ENCODE results near the gene BMPR1A. TPM values are rescaled to one million over a fixed set of nuclear protein-coding genes. Genes with fewer than 3 reads are reported as not detected.
A peak's percentile ranks its signal among the peaks of the same experiment; 100 is the strongest.

The BMPR1A gene
- total and polyA plus RNA-seq, 4 donors = 3.8 to 66.2 (median 19.7) TPM

- no peak overlapping the region for H3K27ac ChIP-seq (ENCODE audit: low read depth in 1 of 2, low read length in 1 of 2)
- WGBS, 2 donors = 76 to 89% methylated on average over 3 of the region's 3 CpGs
- DNase-seq (no peak), ATAC-seq (ENCODE audit: insufficient read depth, low FRiP score) (no peak)
- H3K27me3 ChIP-seq (ENCODE audit: control insufficient read depth in 3 of 3, insufficient read depth in 3 of 3, low read length in 2 of 3) = no peaks in the 10 kb centered on the region
- H3K4me1 ChIP-seq (ENCODE audit: control insufficient read depth in 5 of 5, insufficient read depth in 5 of 5, low read length in 5 of 5) = peaks cover 0 to 19% (median 6%) of the 10 kb centered on the region in 5 donors
- peaks cover 0 to 1% (median 0%) of the 10 kb centered on the region in 4 donors for H3K9me3 ChIP-seq (ENCODE audit: control insufficient read depth in 4 of 4, insufficient read depth in 3 of 4, low read length in 3 of 4)
- TF ChIP-seq, protein P1, sequence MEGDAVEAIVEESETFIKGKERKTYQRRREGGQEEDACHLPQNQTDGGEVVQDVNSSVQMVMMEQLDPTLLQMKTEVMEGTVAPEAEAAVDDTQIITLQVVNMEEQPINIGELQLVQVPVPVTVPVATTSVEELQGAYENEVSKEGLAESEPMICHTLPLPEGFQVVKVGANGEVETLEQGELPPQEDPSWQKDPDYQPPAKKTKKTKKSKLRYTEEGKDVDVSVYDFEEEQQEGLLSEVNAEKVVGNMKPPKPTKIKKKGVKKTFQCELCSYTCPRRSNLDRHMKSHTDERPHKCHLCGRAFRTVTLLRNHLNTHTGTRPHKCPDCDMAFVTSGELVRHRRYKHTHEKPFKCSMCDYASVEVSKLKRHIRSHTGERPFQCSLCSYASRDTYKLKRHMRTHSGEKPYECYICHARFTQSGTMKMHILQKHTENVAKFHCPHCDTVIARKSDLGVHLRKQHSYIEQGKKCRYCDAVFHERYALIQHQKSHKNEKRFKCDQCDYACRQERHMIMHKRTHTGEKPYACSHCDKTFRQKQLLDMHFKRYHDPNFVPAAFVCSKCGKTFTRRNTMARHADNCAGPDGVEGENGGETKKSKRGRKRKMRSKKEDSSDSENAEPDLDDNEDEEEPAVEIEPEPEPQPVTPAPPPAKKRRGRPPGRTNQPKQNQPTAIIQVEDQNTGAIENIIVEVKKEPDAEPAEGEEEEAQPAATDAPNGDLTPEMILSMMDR (IDR thresholded peaks at IDR 0.05; ENCODE audit: control extremely low read depth, extremely low read depth) = no peak
- peaks cover 0 to 14% (median 3%) of the 10 kb centered on the region in 4 donors for H3K36me3 ChIP-seq (ENCODE audit: control insufficient read depth in 4 of 4, insufficient read depth in 4 of 4, low read length in 4 of 4)
- H3K4me3 ChIP-seq = no peak overlapping the region
- no peak overlapping the region for H3K9ac ChIP-seq (ENCODE audit: insufficient read depth in 1 of 2, low read length in 2 of 2)
Observed at GRCh38 chr10:86846088-86846487, 89.7 kb downstream of the BMPR1A start.

GRCh38 chr10:86848747-86849146 lies 92.3 kb downstream of the BMPR1A start:
- H3K9ac ChIP-seq (ENCODE audit: insufficient read depth in 1 of 2, low read length in 2 of 2) = no peak overlapping the region
- no peak for ATAC-seq (ENCODE audit: insufficient read depth, low FRiP score)
- H3K36me3 ChIP-seq (ENCODE audit: control insufficient read depth in 4 of 4, insufficient read depth in 4 of 4, low read length in 4 of 4) = peaks cover 0 to 9% (median 0%) of the 10 kb centered on the region in 4 donors
- peaks cover 0 to 1% (median 0%) of the 10 kb centered on the region in 4 donors for H3K9me3 ChIP-seq (ENCODE audit: control insufficient read depth in 4 of 4, insufficient read depth in 3 of 4, low read length in 3 of 4)
- no peaks in the 10 kb centered on the region for H3K27me3 ChIP-seq (ENCODE audit: control insufficient read depth in 3 of 3, insufficient read depth in 3 of 3, low read length in 2 of 3)
- TF ChIP-seq, protein P1 (IDR thresholded peaks at IDR 0.05; ENCODE audit: control extremely low read depth, extremely low read depth) = no peak
- no peak for DNase-seq
- no peak overlapping the region for H3K27ac ChIP-seq (ENCODE audit: low read depth in 1 of 2, low read length in 1 of 2)
- peaks cover 0 to 30% (median 6%) of the 10 kb centered on the region in 5 donors for H3K4me1 ChIP-seq (ENCODE audit: control insufficient read depth in 5 of 5, insufficient read depth in 5 of 5, low read length in 5 of 5)
- no peak overlapping the region for H3K4me3 ChIP-seq

DNA sequence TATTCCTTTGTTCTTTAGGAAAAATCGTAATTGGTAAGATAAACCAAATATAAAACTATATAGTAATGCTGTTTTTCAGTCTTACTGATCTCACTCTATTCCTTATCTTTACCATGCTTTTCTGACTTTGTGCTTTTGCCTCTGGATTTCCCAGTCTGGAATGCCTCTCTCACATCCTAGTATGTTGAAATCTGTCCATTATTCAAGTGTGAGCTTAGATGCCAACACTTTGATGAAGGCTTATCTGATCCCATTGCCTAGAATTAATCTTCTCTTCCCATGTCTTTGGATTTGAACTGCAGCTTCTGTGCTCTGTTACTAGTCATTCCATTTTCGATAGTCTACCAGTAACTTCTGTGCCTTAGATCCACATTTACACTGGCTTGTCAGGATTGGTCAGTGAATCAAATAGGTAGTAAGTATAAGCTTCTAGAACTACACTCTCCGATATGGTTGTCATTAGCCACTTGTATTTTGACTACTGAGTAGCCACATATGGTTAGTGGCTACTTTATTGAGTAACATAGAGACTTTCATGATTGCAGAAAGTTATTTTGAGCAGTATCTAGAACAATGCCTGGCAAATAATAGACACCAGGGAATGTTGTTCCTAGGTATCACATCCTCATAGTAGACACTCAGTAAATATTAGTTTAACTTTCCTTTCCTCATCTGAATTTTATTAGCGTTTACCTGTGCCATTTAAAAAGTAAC lies 92.9 kb downstream of the BMPR1A start:
- no peak overlapping the region for H3K27ac ChIP-seq (ENCODE audit: low read depth in 1 of 2, low read length in 1 of 2)
- H3K9me3 ChIP-seq (ENCODE audit: control insufficient read depth in 4 of 4, insufficient read depth in 3 of 4, low read length in 3 of 4) = peaks cover 0 to 1% (median 0%) of the 10 kb centered on the region in 4 donors
- H3K4me3 ChIP-seq = no peak overlapping the region
- DNase-seq = peak in 2 of 3 donors; percentile 72 to 75
- no peaks in the 10 kb centered on the region for H3K27me3 ChIP-seq (ENCODE audit: control insufficient read depth in 3 of 3, insufficient read depth in 3 of 3, low read length in 2 of 3)
- no peak for ATAC-seq (ENCODE audit: insufficient read depth, low FRiP score)
- peak overlapping the region in 1 of 2 donors; percentile 14 for H3K9ac ChIP-seq (ENCODE audit: insufficient read depth in 1 of 2, low read length in 2 of 2)
- H3K4me1 ChIP-seq (ENCODE audit: control insufficient read depth in 5 of 5, insufficient read depth in 5 of 5, low read length in 5 of 5) = peaks cover 0 to 30% (median 6%) of the 10 kb centered on the region in 5 donors
- TF ChIP-seq, protein P1 (IDR thresholded peaks at IDR 0.05; ENCODE audit: control extremely low read depth, extremely low read depth) = no peak
- WGBS, 2 donors = 74 to 86% methylated on average over 4 of the region's 4 CpGs
- H3K36me3 ChIP-seq (ENCODE audit: control insufficient read depth in 4 of 4, insufficient read depth in 4 of 4, low read length in 4 of 4) = peaks cover 0 to 9% (median 0%) of the 10 kb centered on the region in 4 donors
